ENCODE measurements around the gene MARK4.

Gene MARK4

DNA sequence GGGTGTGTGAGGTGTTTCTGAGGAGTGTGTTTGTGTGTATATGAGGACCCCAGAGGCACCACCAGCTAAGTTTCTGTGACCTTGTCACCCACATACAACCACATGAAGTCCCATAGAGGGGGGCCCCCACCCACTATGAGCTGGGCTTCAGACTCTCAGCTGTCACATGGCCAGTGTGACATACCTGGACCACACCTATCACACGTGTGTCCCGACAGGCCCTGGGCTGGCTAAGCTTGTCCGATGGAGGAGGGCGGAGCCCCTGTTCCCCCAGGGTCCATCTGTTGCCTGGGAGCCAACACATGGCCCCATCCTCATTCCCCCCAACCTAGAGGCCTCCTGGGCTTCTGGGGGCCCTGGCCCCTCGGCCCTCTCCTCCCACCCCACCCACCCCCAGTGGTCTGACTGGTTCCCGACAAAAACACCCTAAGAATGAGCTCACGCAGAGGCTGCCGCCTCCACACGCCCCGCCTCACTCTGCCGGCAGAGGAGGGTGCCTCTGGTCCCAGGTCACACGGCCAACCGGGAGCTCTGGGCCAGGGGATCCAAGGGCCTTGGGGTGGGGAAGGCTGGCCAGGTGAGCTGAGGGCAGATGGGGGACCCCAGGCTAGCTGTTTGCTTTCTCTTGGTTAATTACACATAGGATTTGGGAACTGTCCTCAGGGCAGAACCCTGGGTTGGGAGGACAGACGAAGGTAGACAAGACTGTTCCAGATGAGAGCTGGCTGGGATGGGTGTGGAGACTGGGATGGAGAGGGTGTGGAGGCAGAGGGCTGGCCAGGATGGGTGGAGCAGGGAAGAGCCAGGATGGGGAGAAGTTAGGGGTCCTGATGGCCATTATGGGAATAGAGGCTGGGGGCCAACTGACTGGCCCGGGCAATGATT is 93.8 kb downstream of the MARK4 start:
- DNase-seq: no peak

DNA sequence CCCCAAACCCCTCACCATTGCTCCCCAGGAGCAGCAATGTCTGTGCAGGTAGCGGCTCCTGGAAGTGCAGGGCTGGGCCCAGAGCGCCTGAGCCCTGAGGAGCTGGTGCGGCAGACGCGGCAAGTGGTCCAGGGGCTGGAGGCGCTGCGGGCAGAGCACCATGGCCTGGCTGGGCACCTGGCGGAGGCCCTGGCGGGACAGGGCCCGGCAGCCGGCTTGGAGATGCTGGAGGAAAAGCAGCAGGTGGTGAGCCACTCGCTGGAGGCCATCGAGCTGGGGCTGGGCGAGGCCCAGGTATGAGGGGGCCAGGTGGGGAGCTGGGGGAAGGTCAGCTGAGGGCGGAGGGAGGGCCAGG is 94.4 kb downstream of the MARK4 start:
- DNase-seq: no peak

DNA sequence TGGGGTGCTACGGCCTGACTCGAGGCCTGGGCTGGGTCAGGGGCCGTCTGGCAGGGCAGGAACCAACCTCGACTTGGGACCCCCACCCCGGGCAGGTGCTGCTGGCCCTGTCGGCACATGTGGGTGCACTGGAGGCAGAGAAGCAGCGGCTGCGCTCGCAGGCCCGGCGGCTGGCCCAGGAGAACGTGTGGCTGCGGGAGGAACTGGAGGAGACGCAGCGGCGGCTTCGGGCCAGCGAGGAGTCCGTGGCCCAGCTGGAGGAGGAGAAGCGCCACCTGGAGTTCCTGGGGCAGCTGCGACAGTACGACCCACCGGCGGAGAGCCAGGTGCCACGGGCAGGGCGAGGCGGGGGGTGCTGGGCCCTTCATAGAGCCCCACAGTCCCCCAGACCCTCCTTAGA is 95.4 kb downstream of the MARK4 start:
- no peak for DNase-seq

DNA sequence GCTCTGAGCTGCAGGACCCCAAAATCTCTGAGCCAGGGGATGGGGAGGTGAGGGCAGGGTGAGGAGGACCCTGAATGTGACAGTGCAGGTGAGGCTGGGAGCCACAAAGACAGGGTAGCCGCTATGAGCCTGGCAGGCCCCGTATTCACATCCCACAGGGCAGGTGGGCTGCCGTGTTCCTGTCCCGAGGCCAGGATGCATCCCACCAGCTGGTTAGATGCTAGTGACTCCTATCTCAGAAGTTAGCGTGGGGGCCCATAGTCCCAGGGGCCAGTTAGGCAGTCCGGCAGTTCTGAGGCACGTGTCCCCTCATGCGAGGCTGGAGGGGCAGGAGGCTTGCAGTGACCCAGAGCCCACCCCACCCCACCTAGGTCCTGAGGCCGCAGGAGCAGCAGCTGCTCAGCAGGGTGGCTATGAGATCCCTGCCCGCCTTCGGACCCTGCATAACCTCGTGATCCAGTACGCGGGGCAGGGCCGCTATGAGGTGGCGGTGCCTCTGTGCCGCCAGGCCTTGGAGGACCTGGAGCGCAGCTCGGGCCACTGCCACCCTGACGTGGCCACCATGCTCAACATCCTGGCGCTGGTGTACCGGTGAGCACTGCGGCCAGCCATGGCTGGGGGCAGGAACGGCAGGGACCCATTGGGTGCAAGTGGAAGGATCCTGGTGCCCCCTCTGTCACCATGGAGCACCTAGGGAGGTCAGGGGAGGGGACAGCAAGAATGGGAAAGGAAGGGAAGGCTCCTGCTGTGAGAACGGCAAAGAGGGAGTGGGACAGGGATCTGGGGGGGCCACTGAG is 96.7 kb downstream of the MARK4 start:
- DNase-seq: no peak

DNA sequence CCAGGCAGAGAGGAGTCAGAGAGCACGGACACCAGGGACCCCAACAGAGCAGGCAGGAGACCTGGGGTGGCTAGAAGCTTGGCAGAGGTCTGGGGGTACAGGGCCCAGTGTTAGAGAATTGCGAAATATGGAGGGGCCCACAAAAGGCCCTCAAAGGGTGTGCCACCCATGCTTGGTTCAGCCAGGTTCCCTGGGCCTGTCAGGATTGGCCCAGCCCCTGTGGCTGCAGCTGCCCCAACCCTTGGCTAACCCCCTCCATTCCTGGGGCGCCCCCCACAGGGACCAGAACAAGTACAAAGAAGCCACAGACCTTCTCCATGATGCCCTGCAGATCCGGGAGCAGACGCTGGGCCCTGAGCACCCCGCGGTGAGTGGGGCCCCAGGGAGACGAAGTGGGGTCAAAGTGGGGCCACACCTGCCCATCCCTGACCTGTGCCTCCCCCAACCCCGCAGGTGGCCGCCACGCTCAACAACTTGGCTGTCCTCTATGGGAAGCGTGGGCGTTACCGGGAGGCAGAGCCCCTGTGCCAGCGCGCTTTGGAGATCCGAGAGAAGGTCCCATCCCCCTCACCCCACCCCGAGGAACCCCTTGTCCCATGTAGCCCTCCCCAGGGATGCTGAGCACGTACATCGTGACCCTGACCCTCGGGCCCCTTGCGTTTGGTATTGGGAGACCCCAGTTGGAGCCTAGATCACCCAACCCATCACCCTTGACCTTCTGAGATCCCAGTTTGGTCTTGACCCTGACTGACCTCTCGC is 97.5 kb downstream of the MARK4 start:
- DNase-seq: no peak

DNA sequence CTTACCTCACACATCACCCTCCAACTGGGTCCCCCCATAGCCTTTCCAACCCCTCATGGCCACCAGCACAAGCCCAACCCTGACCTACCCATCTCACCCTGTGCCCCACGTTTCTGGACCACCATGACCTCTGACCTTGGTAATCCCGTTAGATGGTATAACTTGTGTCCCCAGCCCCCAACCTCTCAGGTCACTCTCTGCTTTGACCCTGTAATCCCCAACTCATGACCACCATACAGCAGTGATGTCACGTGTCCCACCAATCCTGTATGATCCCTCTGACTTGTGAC is 98.0 kb downstream of the MARK4 start:
- DNase-seq: no peak

DNA sequence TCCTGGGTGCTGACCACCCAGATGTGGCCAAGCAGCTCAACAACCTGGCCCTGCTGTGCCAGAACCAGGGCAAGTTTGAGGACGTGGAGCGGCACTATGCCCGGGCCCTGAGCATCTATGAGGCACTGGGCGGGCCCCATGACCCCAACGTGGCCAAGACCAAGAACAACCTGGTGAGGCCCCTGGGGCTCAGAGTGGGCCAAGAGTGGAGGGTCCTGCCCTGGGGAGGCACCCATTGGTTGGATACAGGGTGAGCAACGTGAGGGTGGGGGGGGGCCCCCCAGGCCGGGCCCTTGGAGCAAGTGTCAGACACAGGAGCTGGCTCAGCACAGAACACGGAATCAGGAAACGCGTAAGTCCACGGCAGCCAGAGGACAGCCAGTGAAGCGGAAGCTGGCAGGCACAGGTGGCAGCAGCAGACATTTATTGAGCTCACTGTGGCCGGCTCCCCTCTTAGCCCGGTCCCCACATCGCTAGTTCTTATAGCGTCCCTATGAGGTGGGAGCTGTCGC is 98.4 kb downstream of the MARK4 start:
- no peak for DNase-seq

DNA sequence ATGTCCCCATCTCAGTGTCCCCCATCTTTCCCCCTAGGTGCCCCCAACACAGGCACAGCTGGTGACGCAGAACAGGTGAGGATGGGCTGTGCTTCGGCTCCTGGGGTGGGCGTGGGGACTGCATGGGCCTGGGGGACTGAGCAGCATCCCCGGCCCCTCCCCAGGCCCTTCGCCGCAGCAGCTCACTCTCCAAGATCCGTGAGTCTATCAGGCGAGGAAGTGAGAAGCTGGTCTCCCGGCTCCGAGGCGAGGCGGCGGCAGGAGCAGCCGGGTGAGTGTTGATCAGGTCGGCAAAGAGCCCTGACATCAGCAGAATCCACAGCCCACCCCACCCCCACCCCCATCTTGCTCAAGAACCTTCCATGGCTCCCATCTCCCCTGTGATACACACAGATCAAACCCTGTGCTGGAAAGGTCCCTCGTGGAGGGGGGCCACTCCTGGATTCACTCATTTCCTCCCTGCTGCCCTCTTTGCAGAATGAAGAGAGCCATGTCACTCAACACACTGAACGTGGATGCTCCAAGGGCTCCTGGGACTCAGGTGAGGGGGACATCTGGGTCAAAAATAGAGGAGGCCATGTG is 99.5 kb downstream of the MARK4 start:
- DNase-seq: no peak

DNA sequence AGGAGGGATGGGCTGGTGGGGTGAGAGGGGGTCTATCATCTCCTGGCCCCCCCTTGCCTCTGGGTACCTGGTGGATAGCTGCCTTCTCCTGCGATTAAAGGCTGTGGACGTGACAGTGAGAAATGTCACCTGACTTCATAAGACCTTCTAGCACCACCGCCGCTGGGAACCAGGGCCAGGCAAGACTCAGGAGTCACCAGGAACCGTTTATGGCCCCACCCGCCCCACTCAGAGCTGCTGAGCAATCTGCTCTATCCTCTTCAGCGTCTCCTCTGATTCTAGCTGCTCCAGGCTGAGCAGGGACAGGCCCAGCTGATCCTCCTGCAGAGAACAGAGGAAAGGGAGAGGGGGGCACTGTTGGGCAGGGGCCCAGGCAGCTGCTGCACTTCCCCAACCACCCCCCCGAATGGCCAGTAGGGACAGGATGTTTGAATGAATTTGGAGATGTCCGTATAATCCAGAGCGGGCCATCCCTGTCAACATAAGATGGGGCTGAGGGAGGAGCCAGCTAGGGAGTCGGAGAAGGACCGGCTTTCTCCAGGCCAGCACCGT is 100.4 kb downstream of the MARK4 start:
- no peak for DNase-seq

DNA sequence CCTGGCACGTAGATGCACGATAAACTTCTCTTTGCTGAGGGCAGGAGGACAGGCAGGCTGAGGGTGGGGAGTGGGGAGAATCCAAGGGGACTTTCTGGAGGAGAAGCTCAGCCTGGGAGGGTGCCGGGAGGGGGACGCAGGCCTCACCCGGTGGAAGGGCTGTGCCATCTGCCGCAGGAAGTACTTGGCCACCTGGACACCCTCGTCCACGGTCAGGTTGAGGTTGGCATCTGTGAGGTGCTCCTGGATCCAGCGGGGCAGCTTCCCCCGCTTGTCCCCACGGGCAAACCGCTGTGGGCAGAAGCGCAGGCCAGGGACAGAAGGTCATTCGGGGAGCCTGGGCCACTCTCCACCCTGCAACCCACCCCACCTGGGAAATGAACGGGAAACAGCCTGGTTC is 101.0 kb downstream of the MARK4 start:
- DNase-seq: no peak

DNA sequence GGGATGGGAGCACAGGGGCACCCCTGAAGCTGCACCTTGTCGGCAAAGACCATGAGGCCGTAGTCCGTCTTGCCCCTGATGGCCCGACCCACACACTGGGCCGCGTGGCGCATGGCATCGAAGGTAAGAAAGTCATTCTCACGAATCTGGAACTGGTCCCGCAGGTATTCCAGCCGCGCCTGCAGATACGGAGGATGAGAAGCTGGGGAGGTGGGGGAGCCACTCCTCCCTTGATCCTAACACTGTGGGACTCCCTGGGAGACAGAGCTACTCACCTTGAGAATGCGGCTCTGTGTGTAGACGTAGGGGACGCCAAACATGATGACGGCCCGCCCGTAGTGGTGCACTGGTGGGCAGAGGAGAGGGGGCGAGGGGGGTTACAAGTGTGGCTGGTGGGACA is 101.4 kb downstream of the MARK4 start:
- no peak for DNase-seq

DNA sequence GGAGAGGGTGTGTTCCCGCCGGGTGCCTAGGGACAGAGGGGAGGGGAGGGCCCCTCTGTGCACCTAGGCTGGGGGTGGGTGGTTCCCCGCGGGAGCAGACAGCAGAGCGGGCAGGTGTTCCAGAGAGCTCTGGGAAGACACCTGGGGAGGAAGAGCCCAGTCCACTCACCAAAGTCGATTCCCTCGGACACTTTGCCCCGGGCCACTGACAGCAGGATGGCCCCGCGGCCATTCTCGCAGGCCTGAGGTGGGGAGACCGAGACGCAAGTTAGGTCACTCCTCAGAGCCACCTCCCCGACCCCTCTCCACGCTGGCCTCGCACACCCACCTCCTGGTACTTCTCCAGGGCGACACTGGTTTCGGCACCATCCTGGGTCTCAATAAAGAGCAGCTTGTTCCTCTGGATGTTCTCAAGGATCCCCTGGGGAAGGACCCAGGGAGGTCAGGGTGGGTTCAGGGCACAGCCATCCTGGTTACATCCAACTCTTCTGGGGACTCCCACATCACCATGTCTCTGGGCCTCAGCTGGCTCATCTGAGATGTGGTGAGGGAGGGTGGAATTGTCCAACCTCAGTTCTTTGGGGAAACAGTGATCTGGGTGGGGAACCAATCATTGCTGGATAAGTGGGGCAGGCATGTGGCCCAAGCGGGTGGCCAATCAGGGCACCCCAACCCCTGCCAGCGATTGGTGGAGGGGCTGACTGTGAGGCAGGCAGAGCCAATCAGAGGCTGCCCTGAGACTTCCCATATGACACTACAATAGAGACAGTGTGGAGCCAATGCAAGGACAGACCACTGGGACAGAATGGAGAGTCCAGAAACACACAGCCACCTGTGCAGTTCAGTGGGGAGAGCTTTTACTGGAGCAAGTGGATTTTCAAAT is 102.1 kb downstream of the MARK4 start:
- no peak for DNase-seq

DNA sequence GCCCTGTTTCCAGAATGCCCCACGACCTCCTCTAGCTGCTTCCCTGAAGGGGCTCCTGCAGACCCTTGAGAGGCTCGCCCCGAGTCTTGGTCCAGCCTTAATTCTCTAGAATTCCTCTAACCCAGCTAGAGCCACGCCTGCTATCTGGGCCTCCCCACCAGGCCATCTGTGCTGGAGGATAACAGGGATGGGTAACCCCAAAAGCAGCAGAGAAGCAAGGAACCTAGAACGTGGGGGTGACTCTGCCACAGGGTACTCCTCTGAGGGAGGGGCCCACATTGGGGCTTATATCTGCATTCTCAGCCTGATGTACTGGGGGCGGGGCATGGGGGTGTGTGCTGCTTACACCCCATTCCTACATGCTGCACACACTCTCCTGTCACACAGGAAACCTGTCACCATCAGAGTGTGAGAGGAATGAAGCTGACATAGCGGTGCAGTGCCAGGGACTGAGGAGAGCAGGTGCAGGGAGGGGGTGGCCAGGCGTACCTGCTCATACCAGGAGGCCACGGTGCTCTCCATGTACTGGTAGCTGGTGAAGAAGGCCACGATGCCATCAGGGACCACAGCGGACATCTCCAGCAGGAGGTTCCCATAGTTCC is 103.3 kb downstream of the MARK4 start:
- no peak for DNase-seq

Measured in activated CD4-positive, alpha-beta T cell treated with anti-CD3 and anti-CD28 coated beads, Interleukin-2, amount 50 U/mL, for 16 hours (primary cell).